OCI-LY7 (cell line): Measurements from ENCODE around the gene UHRF2. TPM values are rescaled to one million over a fixed set of nuclear protein-coding genes. Genes with fewer than 3 reads are reported as not detected.

Experiments used
- BruUV-seq: library from RNA; stranded (reverse); fragments of 400-500 nt; replicated peaks from 2 replicates; lab custom pipeline; 2021; lab: Mats Ljungman, UMichigan
- CTCF ChIA-PET: fragments of 300-600 bp; sonication (Branson Sonifier 250); formaldehyde crosslinking; loops from one replicate; lab custom pipeline; 2022; ENCODE audit warnings: antibody characterized with exemption; ENCODE audit not compliant: unreplicated experiment; lab: Charles Lee
- POLR2A ChIA-PET: fragments of 300-600 bp; sonication (Branson Sonifier 250); formaldehyde crosslinking; loops from one replicate; lab custom pipeline; 2022; ENCODE audit warnings: antibody characterized with exemption; lab: Charles Lee
- DNase-seq: peaks from one replicate; pipeline ENCODE4 v3.0.0-alpha.2; 2015; ENCODE audit warnings: low spot score
- H2AFZ ChIP-seq: fragments of 200-600 bp; sonication (generic), shearing (Covaris generic); 2 replicates; pipeline ENCODE4 v1.6.1; 2014; ENCODE audit warnings: mild to moderate bottlenecking, antibody characterized with exemption, low read length, moderate library complexity
- H3K27ac ChIP-seq: fragments of 200-600 bp; sonication (generic); 2 replicates; pipeline ENCODE4 v1.5.1; 2014; ENCODE audit warnings: mixed run types, low read depth, mild to moderate bottlenecking, moderate library complexity, low read length, inconsistent platforms; ENCODE audit not compliant: poor library complexity, severe bottlenecking
- H3K36me3 ChIP-seq: fragments of 200-600 bp; sonication (generic); 2 replicates; pipeline ENCODE4 v1.6.1; 2014; ENCODE audit warnings: mild to moderate bottlenecking, antibody characterized with exemption, low read length, moderate library complexity, mixed read lengths; ENCODE audit not compliant: insufficient read depth
- H3K4me1 ChIP-seq: fragments of 200-600 bp; sonication (generic); 2 replicates; pipeline ENCODE4 v1.5.1; 2014; ENCODE audit warnings: mild to moderate bottlenecking, low read length; ENCODE audit not compliant: insufficient read depth, poor library complexity, severe bottlenecking
- H3K4me2 ChIP-seq: fragments of 200-600 bp; sonication (generic); 2 replicates; pipeline ENCODE4 v1.6.1; 2014; ENCODE audit warnings: mild to moderate bottlenecking, low read length
- H3K4me3 ChIP-seq: fragments of 200-600 bp; sonication (generic); 2 replicates; pipeline ENCODE4 v1.5.1; 2014; ENCODE audit warnings: mild to moderate bottlenecking, low read depth, low read length; ENCODE audit not compliant: poor library complexity, severe bottlenecking
- H3K79me2 ChIP-seq: fragments of 200-600 bp; sonication (generic); 2 replicates; pipeline ENCODE4 v1.6.1; 2016; ENCODE audit warnings: low read depth, mild to moderate bottlenecking, low read length, moderate library complexity, mixed read lengths; ENCODE audit not compliant: insufficient read depth
- H3K9me2 ChIP-seq: fragments of 200-600 bp; sonication (generic); 2 replicates; pipeline ENCODE4 v1.6.1; 2016; ENCODE audit warnings: mild to moderate bottlenecking, low read length, mixed read lengths; ENCODE audit not compliant: insufficient read depth
- H3K9me3 ChIP-seq: fragments of 200-600 bp; sonication (generic); 2 replicates; pipeline ENCODE4 v1.6.1; 2014; ENCODE audit warnings: mild to moderate bottlenecking, mixed run types, low read length, mixed read lengths
- H4K20me1 ChIP-seq: fragments of 200-600 bp; sonication (generic); 2 replicates; pipeline ENCODE4 v1.6.1; 2014; ENCODE audit warnings: mild to moderate bottlenecking, antibody characterized with exemption, low read length, moderate library complexity, mixed read lengths; ENCODE audit not compliant: insufficient read depth
- CTCF ChIP-seq: fragments of 200-600 bp; sonication (generic); conservative IDR thresholded peaks from 2 replicates; pipeline ENCODE4 v1.5.1; 2014; ENCODE audit warnings: mild to moderate bottlenecking, antibody characterized with exemption, low read length, moderate library complexity, mixed read lengths
- EZH2phosphoT487 ChIP-seq: fragments of 200-600 bp; sonication (generic); IDR thresholded peaks from 2 replicates; pipeline ENCODE4 v1.6.1; 2018; ENCODE audit warnings: low read depth, borderline replicate concordance, mild to moderate bottlenecking, mixed run types, antibody characterized with exemption, low read length, moderate library complexity, mixed read lengths
- intact Hi-C: fragments of 100-400 bp; cut with micrococcal nuclease; formaldehyde crosslinking; loops from one replicate; pipeline ENCODE4 v1.10.0; 2022; ENCODE audit not compliant: unreplicated experiment
- total RNA-seq, 2 experiments: library from RNA; depleted of rRNA in 1 of 2; stranded (reverse); fragments of >200 nt in 1 of 2; shearing (Covaris generic) in 1 of 2; gene quantifications; 2 replicates each; pipeline ENCODE4 v1.2.3, GENCODE V29; 2014 to 2022

UHRF2 gene
- total RNA-seq, 2 experiments from 2014 or later = 70.1 to 76.6 TPM

GRCh38 chr9:6383551-6384225, 29.3 kb upstream of the UHRF2 start:
- no peak for TF ChIP-seq EZH2phosphoT487
- TF ChIP-seq CTCF = no peak
- H2AFZ ChIP-seq = 0 out of 2 replicates have a peak overlapping the region, but pooled peaks have one; percentile 77
- CTCF ChIA-PET = no interaction called here
- DNase-seq = no peak
- no peak overlapping the region for H3K27ac ChIP-seq
- intact Hi-C loops = no loop called here
- H3K4me1 ChIP-seq = peaks cover 20% of the 10 kb centered on the region
- no peaks in the 10 kb centered on the region for H3K36me3 ChIP-seq
- no peak overlapping the region for H3K4me3 ChIP-seq
- BruUV-seq = no TSS peak
- 0 out of 2 replicates have a peak, but pooled peaks cover 10% of the 10 kb centered on the region for H3K9me3 ChIP-seq
- POLR2A ChIA-PET = interaction anchor here (1.0 kb wide), 1 partner anchor 21 kb away, joined by 3 read pairs; no protein-coding TSS in a partner anchor
- H3K9me2 ChIP-seq = no peaks in the 10 kb centered on the region
- H3K79me2 ChIP-seq = no peaks in the 10 kb centered on the region
- no peaks in the 10 kb centered on the region for H4K20me1 ChIP-seq
- H3K4me2 ChIP-seq = no peak overlapping the region

- H3K9me2 ChIP-seq = no peaks in the 10 kb centered on the region
- BruUV-seq = no TSS peak
- peak overlapping the region; percentile 77; the same call in 1 of the 2 replicates for H2AFZ ChIP-seq
- POLR2A ChIA-PET = interaction anchor here (0.6 to 1.1 kb wide), 2 partner anchors 15 to 30 kb away, joined by 3 to 5 read pairs; no protein-coding TSS in a partner anchor
- CTCF ChIA-PET = no interaction called here
- H3K79me2 ChIP-seq = no peaks in the 10 kb centered on the region
- no peak overlapping the region for H3K4me3 ChIP-seq
- H3K36me3 ChIP-seq = no peaks in the 10 kb centered on the region
- intact Hi-C loops = no loop called here
- H3K9me3 ChIP-seq = 0 out of 2 replicates have a peak, but pooled peaks cover 10% of the 10 kb centered on the region
- no peaks in the 10 kb centered on the region for H4K20me1 ChIP-seq
- DNase-seq = peak; percentile 31
- H3K4me1 ChIP-seq = peaks cover 20% of the 10 kb centered on the region
- H3K4me2 ChIP-seq = peak overlapping the region; percentile 15; the same call in 1 of the 2 replicates
- H3K27ac ChIP-seq = no peak overlapping the region
- TF ChIP-seq CTCF (no peak), EZH2phosphoT487 (no peak)
These were observed 28.3 kb upstream of the UHRF2 start for GRCh38 chr9:6384732-6385131.

GRCh38 chr9:6399071-6399470, 13.9 kb upstream of the UHRF2 start:
- ChIA-PET CTCF (no interaction called here), POLR2A (interaction anchor here (0.5 to 2.0 kb wide), 4 partner anchors 9 to 351 kb away, joined by 3 to 12 read pairs (median 4); partner anchors contain the start of gene UHRF2)
- Histone ChIP-seq H3K4me3 (no peak overlapping the region), H2AFZ (no peak overlapping the region), H3K4me1 (peaks cover 14% of the 10 kb centered on the region), H3K79me2 (no peaks in the 10 kb centered on the region), H3K36me3 (no peaks in the 10 kb centered on the region), H3K4me2 (no peak overlapping the region), H3K9me2 (no peaks in the 10 kb centered on the region), H3K27ac (no peak overlapping the region), H4K20me1 (no peaks in the 10 kb centered on the region), H3K9me3 (no peaks in the 10 kb centered on the region)
- no peak for DNase-seq
- TF ChIP-seq EZH2phosphoT487 (no peak), CTCF (no peak)
- intact Hi-C loops = no loop called here
- BruUV-seq = no TSS peak
